ENCODE data around the gene CHD5. TPM values are rescaled to one million over a fixed set of nuclear protein-coding genes. Genes with fewer than 3 reads are reported as not detected.

Gene CHD5
- total RNA-seq, 1 experiment from 2014 or later: 2.4 TPM

GRCh38 chr1:6148497-6149241, 31.5 kb downstream of the CHD5 start (continued):
- TF ChIP-seq ATF6 (CRISPR knock-in tag; IDR thresholded peaks at IDR 0.05) (no peak), PRRX2 (CRISPR knock-in tag; IDR thresholded peaks at IDR 0.05) (no peak), ELF4 (CRISPR knock-in tag; IDR thresholded peaks at IDR 0.05; ENCODE audit: low read depth) (0 out of 2 replicates have a peak, but pooled peaks have one; percentile 31), PRDM15 (CRISPR knock-in tag; IDR thresholded peaks at IDR 0.05) (peak; percentile 23; the same call in 1 of the 2 replicates), ZNF281 (CRISPR knock-in tag; IDR thresholded peaks at IDR 0.05) (no peak), ZNF263 (CRISPR knock-in tag; IDR thresholded peaks at IDR 0.05; ENCODE audit: low read depth) (peak; percentile 78), ERG (CRISPR knock-in tag; IDR thresholded peaks at IDR 0.05) (no peak), ZNF219 (CRISPR knock-in tag; IDR thresholded peaks at IDR 0.05; ENCODE audit: borderline replicate concordance) (no peak), FOXP1 (CRISPR knock-in tag; IDR thresholded peaks at IDR 0.05; ENCODE audit: borderline replicate concordance) (peak; percentile 58; the same call in 1 of the 2 replicates), E2F4 (CRISPR knock-in tag; IDR thresholded peaks at IDR 0.05; ENCODE audit: borderline replicate concordance, low read depth) (no peak), TCF7 (CRISPR knock-in tag; IDR thresholded peaks at IDR 0.05; ENCODE audit: low read depth) (peak; percentile 63; the same call in 1 of the 2 replicates), HMGA2 (CRISPR knock-in tag; IDR thresholded peaks at IDR 0.05) (no peak), TEAD1 (CRISPR knock-in tag; IDR thresholded peaks at IDR 0.05) (0 out of 2 replicates have a peak, but pooled peaks have one; percentile 43), GTF2I (CRISPR knock-in tag; conservative IDR thresholded peaks at IDR 0.05) (no peak), CREB1 (CRISPR knock-in tag; IDR thresholded peaks at IDR 0.05) (no peak), MXD4 (CRISPR knock-in tag; IDR thresholded peaks at IDR 0.05; ENCODE audit: borderline replicate concordance) (no peak), ZNF138 (CRISPR knock-in tag; conservative IDR thresholded peaks at IDR 0.05) (no peak), GABPB1 (CRISPR knock-in tag; IDR thresholded peaks at IDR 0.05) (no peak), ZNF232 (CRISPR knock-in tag; IDR thresholded peaks at IDR 0.05) (no peak; the same call in 1 of the 2 replicates), CTCF (IDR thresholded peaks at IDR 0.05) (no peak), SMAD3 (CRISPR knock-in tag; IDR thresholded peaks at IDR 0.05; ENCODE audit: borderline replicate concordance) (peak; percentile 49; the same call in 1 of the 2 replicates)
- TF ChIP-seq, protein P1, sequence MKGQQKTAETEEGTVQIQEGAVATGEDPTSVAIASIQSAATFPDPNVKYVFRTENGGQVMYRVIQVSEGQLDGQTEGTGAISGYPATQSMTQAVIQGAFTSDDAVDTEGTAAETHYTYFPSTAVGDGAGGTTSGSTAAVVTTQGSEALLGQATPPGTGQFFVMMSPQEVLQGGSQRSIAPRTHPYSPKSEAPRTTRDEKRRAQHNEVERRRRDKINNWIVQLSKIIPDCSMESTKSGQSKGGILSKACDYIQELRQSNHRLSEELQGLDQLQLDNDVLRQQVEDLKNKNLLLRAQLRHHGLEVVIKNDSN (CRISPR knock-in tag; IDR thresholded peaks at IDR 0.05): peak; percentile 30; the same call in 1 of the 2 replicates
- TF ChIP-seq, protein P2, sequence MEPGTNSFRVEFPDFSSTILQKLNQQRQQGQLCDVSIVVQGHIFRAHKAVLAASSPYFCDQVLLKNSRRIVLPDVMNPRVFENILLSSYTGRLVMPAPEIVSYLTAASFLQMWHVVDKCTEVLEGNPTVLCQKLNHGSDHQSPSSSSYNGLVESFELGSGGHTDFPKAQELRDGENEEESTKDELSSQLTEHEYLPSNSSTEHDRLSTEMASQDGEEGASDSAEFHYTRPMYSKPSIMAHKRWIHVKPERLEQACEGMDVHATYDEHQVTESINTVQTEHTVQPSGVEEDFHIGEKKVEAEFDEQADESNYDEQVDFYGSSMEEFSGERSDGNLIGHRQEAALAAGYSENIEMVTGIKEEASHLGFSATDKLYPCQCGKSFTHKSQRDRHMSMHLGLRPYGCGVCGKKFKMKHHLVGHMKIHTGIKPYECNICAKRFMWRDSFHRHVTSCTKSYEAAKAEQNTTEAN (CRISPR knock-in tag; IDR thresholded peaks at IDR 0.05): peak; percentile 64; the same call in 1 of the 2 replicates
